Measurements from ENCODE around the gene ZNF608. TPM values are rescaled to one million over a fixed set of nuclear protein-coding genes. Genes with fewer than 3 reads are reported as not detected.

The ZNF608 gene
- total RNA-seq, 1 experiment from 2014 or later = 1.9 TPM

DNA sequence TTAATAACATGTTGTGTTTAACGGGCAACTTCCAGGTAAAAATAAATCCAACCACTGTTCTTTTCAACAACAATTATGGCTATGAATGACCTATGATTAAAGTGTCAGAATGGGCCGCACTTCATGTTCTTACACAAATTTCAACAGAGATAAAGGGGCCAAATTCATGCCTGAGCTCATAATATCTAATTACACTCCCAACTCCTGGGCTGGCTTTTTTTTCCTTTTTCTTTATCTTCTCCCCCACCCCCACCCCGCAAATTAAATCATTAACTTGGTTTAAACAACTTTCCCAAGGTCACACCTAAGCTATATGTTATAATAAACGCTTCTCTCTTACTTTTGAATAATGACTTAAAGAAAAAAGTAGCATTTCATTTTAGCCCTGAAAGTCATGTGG, 25.8 kb downstream of the ZNF608 start:
- Histone ChIP-seq H3K4me1 (ENCODE audit: insufficient read depth, low read length, poor library complexity, severe bottlenecking) (peaks cover 5% of the 10 kb centered on the region), H3K36me3 (ENCODE audit: insufficient read depth, low read length, poor library complexity, severe bottlenecking) (no peaks in the 10 kb centered on the region), H3K27me3 (replicated peaks; ENCODE audit: insufficient read depth, low read depth, low read length, poor library complexity) (no peaks in the 10 kb centered on the region), H3K4me3 (ENCODE audit: low read depth, low read length, poor library complexity, severe bottlenecking) (no peak overlapping the region), H3K9me3 (ENCODE audit: low read depth, low read length, poor library complexity, severe bottlenecking) (no peaks in the 10 kb centered on the region), H3K27ac (ENCODE audit: low read depth, low read length, poor library complexity, severe bottlenecking) (no peak overlapping the region)
- POLR2A ChIA-PET (ENCODE audit: low non-redundant PET) = no interaction called here
- intact Hi-C loops (cut with micrococcal nuclease; ENCODE audit: unreplicated experiment) = no loop called here
- no peak for DNase-seq (ENCODE audit: low spot score)
- BruUV-seq (replicated peaks) = no TSS peak
- CTCF ChIA-PET = no interaction called here
- TF ChIP-seq EZH2 (IDR thresholded peaks at IDR 0.05; ENCODE audit: borderline replicate concordance, low read depth, low read length, poor library complexity, severe bottlenecking) = no peak
- TF ChIP-seq, protein P1, sequence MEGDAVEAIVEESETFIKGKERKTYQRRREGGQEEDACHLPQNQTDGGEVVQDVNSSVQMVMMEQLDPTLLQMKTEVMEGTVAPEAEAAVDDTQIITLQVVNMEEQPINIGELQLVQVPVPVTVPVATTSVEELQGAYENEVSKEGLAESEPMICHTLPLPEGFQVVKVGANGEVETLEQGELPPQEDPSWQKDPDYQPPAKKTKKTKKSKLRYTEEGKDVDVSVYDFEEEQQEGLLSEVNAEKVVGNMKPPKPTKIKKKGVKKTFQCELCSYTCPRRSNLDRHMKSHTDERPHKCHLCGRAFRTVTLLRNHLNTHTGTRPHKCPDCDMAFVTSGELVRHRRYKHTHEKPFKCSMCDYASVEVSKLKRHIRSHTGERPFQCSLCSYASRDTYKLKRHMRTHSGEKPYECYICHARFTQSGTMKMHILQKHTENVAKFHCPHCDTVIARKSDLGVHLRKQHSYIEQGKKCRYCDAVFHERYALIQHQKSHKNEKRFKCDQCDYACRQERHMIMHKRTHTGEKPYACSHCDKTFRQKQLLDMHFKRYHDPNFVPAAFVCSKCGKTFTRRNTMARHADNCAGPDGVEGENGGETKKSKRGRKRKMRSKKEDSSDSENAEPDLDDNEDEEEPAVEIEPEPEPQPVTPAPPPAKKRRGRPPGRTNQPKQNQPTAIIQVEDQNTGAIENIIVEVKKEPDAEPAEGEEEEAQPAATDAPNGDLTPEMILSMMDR (conservative IDR thresholded peaks at IDR 0.05; ENCODE audit: low read depth, low read length) = no peak

DNA sequence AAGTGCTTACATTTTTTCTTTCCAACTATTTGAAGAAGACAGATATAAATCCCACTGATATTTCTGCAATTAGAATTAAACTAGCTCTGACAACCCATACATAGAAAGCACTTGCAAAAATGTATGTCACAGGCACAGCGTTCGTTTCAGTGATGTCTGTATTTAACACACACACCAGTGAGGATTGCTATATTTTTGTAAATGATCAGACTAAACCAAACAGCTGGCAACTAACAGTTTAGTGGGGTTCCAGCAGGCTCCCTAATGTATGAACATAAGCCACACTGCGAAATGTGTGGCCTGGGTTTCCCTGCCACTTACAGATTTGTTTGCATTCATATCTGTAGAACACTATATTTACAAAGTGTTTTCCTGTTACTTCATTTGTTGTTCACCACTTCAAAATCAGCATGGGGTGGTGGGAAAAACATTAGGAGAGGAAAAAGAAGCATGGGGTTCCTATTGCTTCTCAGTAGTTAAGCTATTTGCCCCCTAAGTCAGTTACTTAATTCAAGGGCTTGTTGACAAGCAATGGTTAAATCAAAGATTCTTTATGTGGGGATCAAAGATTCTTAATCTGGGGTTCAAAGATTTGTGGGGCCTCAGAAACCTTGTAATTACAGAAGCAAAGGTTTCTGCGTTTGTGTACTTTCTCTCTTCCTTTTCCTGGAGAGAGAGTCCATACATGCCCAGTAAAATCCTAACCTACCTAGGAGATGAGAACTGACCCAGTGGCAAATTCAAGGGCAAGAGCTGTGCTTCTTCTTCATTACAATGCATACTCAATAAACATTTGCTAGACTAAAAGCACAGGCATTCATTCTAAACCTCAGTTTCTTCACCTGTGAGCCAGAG, 27.1 kb downstream of the ZNF608 start:
- Histone ChIP-seq H3K27ac (ENCODE audit: low read depth, low read length, poor library complexity, severe bottlenecking) (no peak overlapping the region), H3K4me3 (ENCODE audit: low read depth, low read length, poor library complexity, severe bottlenecking) (no peak overlapping the region), H3K36me3 (ENCODE audit: insufficient read depth, low read length, poor library complexity, severe bottlenecking) (no peaks in the 10 kb centered on the region), H3K27me3 (replicated peaks; ENCODE audit: insufficient read depth, low read depth, low read length, poor library complexity) (no peaks in the 10 kb centered on the region), H3K4me1 (ENCODE audit: insufficient read depth, low read length, poor library complexity, severe bottlenecking) (peaks cover 5% of the 10 kb centered on the region), H3K9me3 (ENCODE audit: low read depth, low read length, poor library complexity, severe bottlenecking) (no peaks in the 10 kb centered on the region)
- no peak for DNase-seq (ENCODE audit: low spot score)
- intact Hi-C loops (cut with micrococcal nuclease; ENCODE audit: unreplicated experiment) = no loop called here
- CTCF ChIA-PET = no interaction called here
- no TSS peak for BruUV-seq (replicated peaks)
- no peak for TF ChIP-seq EZH2 (IDR thresholded peaks at IDR 0.05; ENCODE audit: borderline replicate concordance, low read depth, low read length, poor library complexity, severe bottlenecking)
- TF ChIP-seq, protein P1 (conservative IDR thresholded peaks at IDR 0.05; ENCODE audit: low read depth, low read length) = no peak
- POLR2A ChIA-PET (ENCODE audit: low non-redundant PET) = no interaction called here

DNA sequence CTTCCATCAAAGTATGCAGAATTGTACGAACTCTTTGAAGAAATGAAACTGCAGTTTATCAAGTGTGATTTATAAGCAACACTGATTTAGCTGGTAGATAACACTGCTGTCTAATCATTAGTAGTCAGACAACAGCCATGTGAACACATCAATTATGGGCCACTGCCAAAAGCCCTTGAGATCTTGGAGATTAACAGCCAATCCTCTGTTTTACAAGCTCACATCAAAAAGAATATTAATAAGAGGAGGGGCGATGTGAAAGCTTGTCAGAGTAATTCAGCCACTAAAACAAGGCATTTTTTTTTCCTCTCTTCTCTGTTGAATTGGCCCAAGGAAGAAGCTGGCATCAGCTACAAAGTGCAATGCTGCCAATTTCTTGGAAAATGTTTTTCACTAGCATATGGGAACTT, 28.1 kb downstream of the ZNF608 start:
- CTCF ChIA-PET = no interaction called here

More for the DNA sequence above, 28.1 kb downstream of the ZNF608 start:
- Histone ChIP-seq H3K36me3 (ENCODE audit: insufficient read depth, low read length, poor library complexity, severe bottlenecking) (no peaks in the 10 kb centered on the region), H3K27me3 (replicated peaks; ENCODE audit: insufficient read depth, low read depth, low read length, poor library complexity) (no peaks in the 10 kb centered on the region), H3K9me3 (ENCODE audit: low read depth, low read length, poor library complexity, severe bottlenecking) (no peaks in the 10 kb centered on the region), H3K27ac (ENCODE audit: low read depth, low read length, poor library complexity, severe bottlenecking) (no peak overlapping the region), H3K4me3 (ENCODE audit: low read depth, low read length, poor library complexity, severe bottlenecking) (no peak overlapping the region), H3K4me1 (ENCODE audit: insufficient read depth, low read length, poor library complexity, severe bottlenecking) (peaks cover 5% of the 10 kb centered on the region)
- TF ChIP-seq EZH2 (IDR thresholded peaks at IDR 0.05; ENCODE audit: borderline replicate concordance, low read depth, low read length, poor library complexity, severe bottlenecking) = no peak
- TF ChIP-seq, protein P1 (conservative IDR thresholded peaks at IDR 0.05; ENCODE audit: low read depth, low read length) = no peak
- POLR2A ChIA-PET (ENCODE audit: low non-redundant PET) = no interaction called here
- BruUV-seq (replicated peaks) = no TSS peak
- intact Hi-C loops (cut with micrococcal nuclease; ENCODE audit: unreplicated experiment) = no loop called here
- DNase-seq (ENCODE audit: low spot score) = peak; percentile 52

Data from A673 (cell line).